WERI-Rb-1 (cell line): ENCODE measurements around the gene HDGF.
A peak's percentile ranks its signal among the peaks of the same experiment; 100 is the strongest.
"Not testable (repeated sequence)": the region's sequence is repeated elsewhere in the genome, so short reads cannot be mapped to it uniquely, and the experiment has no call there.

Source experiments
- DNase-seq: peaks from one replicate; pipeline ENCODE4 v3.0.0-alpha.2; 2020
- H3K27ac ChIP-seq: fragments of 250-450 bp; sonication (Bioruptor Pico); 2 replicates; pipeline ENCODE4 v1.5.1; 2020; ENCODE audit warnings: mild to moderate bottlenecking, moderate library complexity
- H3K27me3 ChIP-seq: fragments of 250-450 bp; sonication (Bioruptor Pico); 2 replicates; pipeline ENCODE4 v1.5.1; 2021; ENCODE audit warnings: mild to moderate bottlenecking, low read depth, moderate library complexity; ENCODE audit not compliant: insufficient read depth, severe bottlenecking
- H3K36me3 ChIP-seq: fragments of 250-450 bp; sonication (Bioruptor Pico); 2 replicates; pipeline ENCODE4 v1.5.1; 2020; ENCODE audit warnings: mild to moderate bottlenecking, moderate library complexity
- H3K4me3 ChIP-seq: 2 replicates; pipeline ENCODE4 v1.5.1; 2011; ENCODE audit warnings: low read depth, mild to moderate bottlenecking, control low read depth, low read length
- H3K9me3 ChIP-seq: fragments of 250-450 bp; sonication (Bioruptor Pico); 2 replicates; pipeline ENCODE4 v1.5.1; 2021; ENCODE audit warnings: mild to moderate bottlenecking, moderate library complexity; ENCODE audit not compliant: severe bottlenecking
- CTCF ChIP-seq: IDR thresholded peaks from 2 replicates; pipeline ENCODE4 v1.5.1; 2011; ENCODE audit warnings: low read depth, mild to moderate bottlenecking, control low read depth, inconsistent platforms, low read length

Gene HDGF

GRCh38 chr1:156766298-156767100, 15.0 kb upstream of the HDGF start:
- Histone ChIP-seq H3K4me3 (peak overlapping the region; percentile 94), H3K27ac (peak overlapping the region; percentile 96), H3K9me3 (no peaks in the 10 kb centered on the region), H3K36me3 (peaks cover 24% of the 10 kb centered on the region), H3K27me3 (no peaks in the 10 kb centered on the region)
- peak; percentile 76 for DNase-seq
- no peak for TF ChIP-seq CTCF

GRCh38 chr1:156765666-156766065, 14.2 kb upstream of the HDGF start:
- Histone ChIP-seq H3K27ac (peak overlapping the region; percentile 96), H3K27me3 (no peaks in the 10 kb centered on the region), H3K9me3 (no peaks in the 10 kb centered on the region), H3K36me3 (peaks cover 15% of the 10 kb centered on the region), H3K4me3 (no peak overlapping the region)
- no peak for DNase-seq
- no peak for TF ChIP-seq CTCF

GRCh38 chr1:156765136-156765535, 13.7 kb upstream of the HDGF start:
- H3K27ac ChIP-seq, H3K27me3 ChIP-seq, H3K9me3 ChIP-seq, DNase-seq, H3K4me3 ChIP-seq: not testable (repeated sequence)
- peaks cover 10% of the 10 kb centered on the region for H3K36me3 ChIP-seq

GRCh38 chr1:156760796-156761104, 9.3 kb upstream of the HDGF start:
- Histone ChIP-seq H3K27ac (peak overlapping the region; percentile 72), H3K36me3 (no peaks in the 10 kb centered on the region), H3K4me3 (peak overlapping the region; percentile 24), H3K27me3 (no peaks in the 10 kb centered on the region), H3K9me3 (no peaks in the 10 kb centered on the region)
- peak; percentile 79 for DNase-seq
- TF ChIP-seq CTCF, result no peak

GRCh38 chr1:156760092-156760795, 8.8 kb upstream of the HDGF start:
- H3K27ac ChIP-seq, result peak overlapping the region; percentile 72
- no peaks in the 10 kb centered on the region for H3K36me3 ChIP-seq
- peak; percentile 97 for DNase-seq
- no peaks in the 10 kb centered on the region for H3K9me3 ChIP-seq
- no peak for TF ChIP-seq CTCF
- peak overlapping the region; percentile 24 for H3K4me3 ChIP-seq
- no peaks in the 10 kb centered on the region for H3K27me3 ChIP-seq

- H3K27me3 ChIP-seq, H3K4me3 ChIP-seq, DNase-seq, H3K36me3 ChIP-seq, H3K9me3 ChIP-seq, H3K27ac ChIP-seq: not testable (repeated sequence)
Measured at GRCh38 chr1:156757572-156758253, 6.2 kb upstream of the HDGF start.
